Central memory CD4-positive, alpha-beta T cell (primary cell): Measurements from ENCODE around the gene PCDHA7.
"Not testable (repeated sequence)": the region's sequence is repeated elsewhere in the genome, so short reads cannot be mapped to it uniquely, and the experiment has no call there.

Source experiments
- DNase-seq: peaks from one replicate; pipeline ENCODE4 v3.0.0; 2022

The PCDHA7 gene

GRCh38 chr5:140823475-140823874 lies 10.6 kb upstream of the PCDHA7 start:
- no peak for DNase-seq

DNA sequence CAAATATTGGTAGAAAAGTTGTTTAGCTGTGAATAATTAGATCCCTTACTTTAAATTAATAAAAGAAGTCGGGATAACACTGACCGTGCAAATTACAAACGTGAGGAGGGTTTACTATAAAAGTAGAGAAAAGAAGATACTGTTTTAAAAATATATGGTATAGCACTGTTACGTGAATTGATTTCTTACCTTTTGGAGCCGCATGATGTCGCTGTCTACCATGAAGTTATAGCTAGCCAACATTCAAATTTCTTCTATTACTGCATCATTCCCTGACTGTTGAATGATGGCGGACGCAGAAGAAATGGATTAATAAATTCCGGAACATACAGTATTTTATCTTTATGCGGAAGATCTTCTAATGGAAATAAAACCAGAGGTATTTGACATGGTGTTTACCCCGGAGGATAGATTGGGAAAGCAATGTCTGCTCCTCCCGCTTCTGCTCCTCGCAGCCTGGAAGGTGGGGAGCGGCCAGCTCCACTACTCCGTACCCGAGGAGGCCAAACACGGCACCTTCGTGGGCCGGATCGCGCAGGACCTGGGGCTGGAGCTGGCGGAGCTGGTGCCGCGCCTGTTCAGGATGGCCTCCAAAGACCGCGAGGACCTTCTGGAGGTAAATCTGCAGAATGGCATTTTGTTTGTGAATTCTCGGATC lies 6.2 kb upstream of the PCDHA7 start, which contains the start of gene PCDHA6:
Gene PCDHA6 (plus strand): TSS at position 257 of the 658 bp plus-strand sequence. CDS start 132 bp downstream, at position 389.
- DNase-seq = no peak

DNA sequence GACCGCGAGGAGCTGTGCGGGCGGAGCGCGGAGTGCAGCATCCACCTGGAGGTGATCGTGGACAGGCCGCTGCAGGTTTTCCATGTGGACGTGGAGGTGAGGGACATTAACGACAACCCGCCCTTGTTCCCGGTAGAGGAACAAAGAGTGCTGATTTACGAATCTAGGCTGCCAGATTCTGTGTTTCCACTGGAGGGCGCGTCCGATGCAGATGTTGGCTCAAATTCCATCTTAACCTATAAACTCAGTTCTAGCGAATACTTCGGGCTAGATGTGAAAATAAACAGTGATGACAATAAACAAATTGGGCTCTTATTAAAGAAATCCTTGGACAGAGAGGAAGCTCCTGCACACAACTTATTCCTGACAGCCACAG lies 5.7 kb upstream of the PCDHA7 start:
- no peak for DNase-seq

GRCh38 chr5:140829511-140830501 lies 4.3 kb upstream of the PCDHA7 start:
- DNase-seq = not testable (repeated sequence)

- DNase-seq = not testable (repeated sequence)
These were observed 455 bp downstream of the PCDHA7 start for GRCh38 chr5:140834439-140835008.

DNA sequence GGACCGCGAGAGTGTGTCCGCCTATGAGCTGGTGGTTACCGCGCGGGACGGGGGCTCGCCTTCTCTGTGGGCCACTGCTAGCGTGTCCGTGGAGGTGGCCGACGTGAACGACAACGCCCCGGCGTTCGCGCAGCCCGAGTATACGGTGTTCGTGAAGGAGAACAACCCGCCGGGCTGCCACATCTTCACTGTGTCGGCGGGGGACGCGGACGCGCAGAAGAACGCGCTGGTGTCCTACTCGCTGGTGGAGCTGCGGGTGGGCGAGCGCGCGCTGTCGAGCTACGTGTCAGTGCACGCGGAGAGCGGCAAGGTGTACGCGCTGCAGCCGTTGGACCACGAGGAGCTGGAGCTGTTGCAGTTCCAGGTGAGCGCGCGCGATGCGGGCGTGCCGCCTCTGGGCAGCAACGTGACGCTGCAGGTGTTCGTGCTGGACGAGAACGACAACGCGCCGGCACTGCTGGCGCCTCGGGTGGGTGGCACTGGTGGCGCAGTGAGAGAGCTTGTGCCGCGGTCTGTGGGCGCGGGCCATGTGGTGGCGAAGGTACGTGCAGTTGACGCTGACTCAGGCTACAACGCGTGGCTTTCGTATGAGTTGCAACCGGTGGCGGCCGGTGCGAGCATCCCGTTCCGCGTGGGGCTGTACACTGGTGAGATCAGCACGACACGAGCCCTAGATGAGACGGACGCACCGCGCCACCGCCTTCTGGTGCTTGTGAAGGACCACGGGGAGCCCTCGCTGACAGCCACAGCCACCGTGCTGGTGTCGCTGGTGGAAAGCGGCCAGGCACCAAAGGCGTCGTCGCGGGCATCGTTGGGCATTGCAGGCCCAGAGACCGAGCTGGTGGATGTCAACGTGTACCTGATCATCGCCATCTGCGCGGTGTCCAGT lies 1.8 kb downstream of the PCDHA7 start:
- DNase-seq = no peak

DNA sequence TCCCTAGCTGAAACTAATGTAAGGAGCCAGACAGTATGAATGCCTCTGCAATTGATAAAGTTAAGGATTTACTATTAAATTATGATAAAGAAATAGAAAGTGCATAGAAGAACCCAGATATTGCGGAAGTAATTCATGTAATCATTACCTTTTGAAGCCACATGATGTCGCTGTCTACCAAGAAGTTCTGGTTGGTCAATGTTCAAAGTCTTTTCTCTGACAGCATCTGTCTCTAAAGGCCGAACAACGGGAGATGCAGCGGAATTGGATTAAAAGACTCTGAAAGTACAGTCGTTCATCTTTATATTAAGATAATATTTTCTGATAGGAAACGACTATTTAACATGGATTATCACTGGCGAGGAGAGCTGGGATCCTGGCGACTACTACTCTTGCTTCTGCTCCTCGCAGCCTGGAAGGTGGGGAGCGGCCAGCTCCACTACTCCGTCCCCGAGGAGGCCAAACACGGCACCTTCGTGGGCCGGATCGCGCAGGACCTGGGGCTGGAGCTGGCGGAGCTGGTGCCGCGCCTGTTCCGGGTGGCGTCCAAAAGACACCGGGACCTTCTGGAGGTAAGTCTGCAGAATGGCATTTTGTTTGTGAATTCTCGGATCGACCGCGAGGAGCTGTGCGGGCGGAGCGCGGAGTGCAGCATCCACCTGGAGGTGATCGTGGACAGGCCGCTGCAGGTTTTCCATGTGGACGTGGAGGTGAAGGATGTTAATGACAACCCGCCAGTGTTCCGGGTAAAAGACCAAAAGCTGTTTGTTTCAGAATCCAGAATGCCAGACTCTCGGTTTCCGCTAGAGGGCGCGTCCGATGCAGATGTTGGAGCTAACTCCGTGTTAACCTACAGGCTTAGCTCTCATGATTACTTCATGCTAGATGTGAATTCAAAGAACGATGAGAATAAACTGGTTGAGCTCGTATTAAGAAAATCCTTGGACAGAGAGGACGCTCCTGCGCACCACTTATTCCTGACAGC lies 7.2 kb downstream of the PCDHA7 start, which contains the start of gene PCDHA8:
Gene PCDHA8 (plus strand): TSS at position 210 of the 985 bp plus-strand sequence. CDS start 135 bp downstream, at position 345.
- no peak for DNase-seq

DNA sequence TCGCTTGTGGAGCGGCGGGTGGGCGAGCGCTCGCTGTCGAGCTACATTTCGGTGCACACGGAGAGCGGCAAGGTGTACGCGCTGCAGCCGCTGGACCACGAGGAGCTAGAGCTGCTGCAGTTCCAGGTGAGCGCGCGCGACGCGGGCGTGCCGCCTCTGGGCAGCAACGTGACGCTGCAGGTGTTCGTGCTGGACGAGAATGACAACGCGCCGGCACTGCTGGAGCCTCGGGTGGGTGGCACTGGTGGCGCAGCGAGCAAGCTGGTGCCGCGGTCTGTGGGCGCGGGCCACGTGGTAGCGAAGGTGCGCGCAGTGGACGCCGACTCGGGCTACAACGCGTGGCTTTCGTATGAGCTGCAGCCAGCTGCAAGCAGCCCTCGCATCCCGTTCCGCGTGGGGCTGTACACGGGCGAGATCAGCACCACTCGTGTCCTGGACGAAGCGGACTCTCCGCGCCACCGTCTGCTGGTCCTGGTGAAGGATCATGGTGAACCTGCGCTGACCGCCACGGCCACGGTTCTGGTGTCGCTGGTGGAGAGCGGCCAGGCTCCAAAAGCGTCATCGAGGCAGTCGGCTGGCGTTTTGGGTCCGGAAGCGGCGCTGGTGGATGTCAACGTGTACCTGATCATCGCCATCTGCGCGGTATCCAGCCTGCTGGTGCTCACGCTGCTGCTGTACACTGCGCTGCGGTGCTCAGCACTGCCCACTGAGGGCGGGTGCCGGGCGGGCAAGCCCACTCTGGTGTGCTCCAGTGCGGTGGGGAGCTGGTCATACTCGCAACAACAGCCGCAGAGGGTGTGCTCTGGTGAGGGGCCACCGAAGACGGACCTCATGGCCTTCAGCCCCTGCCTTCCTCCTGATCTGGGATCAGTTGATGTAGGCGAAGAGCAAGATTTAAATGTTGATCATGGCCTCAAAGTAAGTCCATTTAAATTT lies 9.0 kb downstream of the PCDHA7 start:
- no peak for DNase-seq

GRCh38 chr5:140848139-140849102 lies 14.4 kb downstream of the PCDHA7 start, which contains the start of gene PCDHA9:
PCDHA9 (plus strand) TSS chr5:140848382; CDS start chr5:140848496, 114 bp downstream.
- not testable (repeated sequence) for DNase-seq

DNA sequence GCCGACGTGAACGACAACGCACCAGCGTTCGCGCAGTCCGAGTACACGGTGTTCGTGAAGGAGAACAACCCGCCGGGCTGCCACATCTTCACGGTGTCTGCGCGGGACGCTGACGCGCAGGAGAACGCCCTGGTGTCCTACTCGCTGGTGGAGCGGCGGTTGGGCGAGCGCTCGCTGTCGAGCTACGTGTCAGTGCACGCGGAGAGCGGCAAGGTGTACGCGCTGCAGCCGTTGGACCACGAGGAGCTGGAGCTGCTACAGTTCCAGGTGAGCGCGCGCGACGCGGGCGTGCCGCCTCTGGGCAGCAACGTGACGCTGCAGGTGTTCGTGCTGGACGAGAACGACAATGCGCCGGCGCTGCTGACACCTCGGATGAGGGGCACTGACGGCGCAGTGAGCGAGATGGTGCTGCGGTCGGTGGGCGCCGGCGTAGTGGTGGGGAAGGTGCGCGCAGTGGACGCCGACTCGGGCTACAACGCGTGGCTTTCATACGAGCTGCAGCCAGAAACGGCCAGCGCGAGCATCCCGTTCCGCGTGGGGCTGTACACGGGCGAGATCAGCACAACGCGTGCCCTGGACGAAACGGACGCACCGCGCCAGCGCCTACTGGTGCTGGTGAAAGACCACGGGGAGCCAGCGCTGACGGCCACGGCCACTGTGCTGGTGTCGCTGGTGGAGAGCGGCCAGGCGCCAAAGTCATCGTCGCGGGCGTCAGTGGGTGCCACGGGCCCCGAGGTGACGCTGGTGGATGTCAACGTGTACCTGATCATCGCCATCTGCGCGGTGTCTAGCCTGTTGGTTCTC lies 16.0 kb downstream of the PCDHA7 start:
- not testable (repeated sequence) for DNase-seq

- DNase-seq = no peak
These were observed 22.0 kb downstream of the PCDHA7 start, which contains the start of gene PCDHA10 for GRCh38 chr5:140855772-140856674. PCDHA10 (plus strand) TSS chr5:140855897; CDS start chr5:140856049, 152 bp downstream.

DNA sequence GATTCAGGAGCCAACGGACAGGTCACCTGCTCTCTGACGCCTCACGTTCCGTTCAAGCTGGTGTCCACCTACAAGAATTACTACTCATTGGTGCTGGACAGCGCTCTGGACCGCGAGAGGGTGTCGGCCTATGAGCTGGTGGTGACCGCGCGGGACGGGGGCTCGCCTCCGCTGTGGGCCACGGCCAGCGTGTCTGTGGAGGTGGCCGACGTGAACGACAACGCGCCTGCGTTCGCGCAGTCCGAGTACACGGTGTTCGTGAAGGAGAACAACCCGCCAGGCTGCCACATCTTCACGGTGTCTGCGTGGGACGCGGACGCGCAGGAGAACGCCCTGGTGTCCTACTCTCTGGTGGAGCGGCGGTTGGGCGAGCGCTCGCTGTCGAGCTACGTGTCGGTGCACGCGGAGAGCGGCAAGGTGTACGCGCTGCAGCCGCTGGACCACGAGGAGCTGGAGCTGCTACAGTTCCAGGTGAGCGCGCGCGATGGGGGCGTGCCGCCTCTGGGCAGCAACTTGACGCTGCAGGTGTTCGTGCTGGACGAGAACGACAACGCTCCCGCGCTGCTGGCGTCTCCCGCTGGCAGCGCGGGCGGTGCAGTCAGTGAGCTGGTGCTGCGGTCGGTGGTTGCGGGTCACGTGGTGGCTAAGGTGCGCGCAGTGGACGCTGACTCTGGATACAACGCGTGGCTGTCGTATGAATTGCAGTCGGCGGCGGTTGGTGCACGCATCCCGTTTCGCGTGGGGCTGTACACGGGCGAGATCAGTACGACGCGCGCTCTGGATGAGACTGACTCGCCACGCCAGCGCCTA lies 23.3 kb downstream of the PCDHA7 start:
- no peak for DNase-seq

DNA sequence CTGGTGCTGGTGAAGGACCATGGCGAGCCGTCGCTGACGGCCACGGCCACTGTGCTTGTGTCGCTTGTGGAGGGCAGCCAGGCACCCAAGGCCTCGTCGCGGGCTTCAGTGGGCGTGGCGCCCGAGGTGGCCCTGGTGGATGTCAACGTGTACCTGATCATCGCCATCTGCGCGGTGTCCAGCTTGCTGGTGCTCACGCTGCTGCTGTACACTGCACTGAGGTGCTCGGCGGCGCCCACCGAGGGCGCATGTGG lies 23.8 kb downstream of the PCDHA7 start:
- DNase-seq = no peak

DNA sequence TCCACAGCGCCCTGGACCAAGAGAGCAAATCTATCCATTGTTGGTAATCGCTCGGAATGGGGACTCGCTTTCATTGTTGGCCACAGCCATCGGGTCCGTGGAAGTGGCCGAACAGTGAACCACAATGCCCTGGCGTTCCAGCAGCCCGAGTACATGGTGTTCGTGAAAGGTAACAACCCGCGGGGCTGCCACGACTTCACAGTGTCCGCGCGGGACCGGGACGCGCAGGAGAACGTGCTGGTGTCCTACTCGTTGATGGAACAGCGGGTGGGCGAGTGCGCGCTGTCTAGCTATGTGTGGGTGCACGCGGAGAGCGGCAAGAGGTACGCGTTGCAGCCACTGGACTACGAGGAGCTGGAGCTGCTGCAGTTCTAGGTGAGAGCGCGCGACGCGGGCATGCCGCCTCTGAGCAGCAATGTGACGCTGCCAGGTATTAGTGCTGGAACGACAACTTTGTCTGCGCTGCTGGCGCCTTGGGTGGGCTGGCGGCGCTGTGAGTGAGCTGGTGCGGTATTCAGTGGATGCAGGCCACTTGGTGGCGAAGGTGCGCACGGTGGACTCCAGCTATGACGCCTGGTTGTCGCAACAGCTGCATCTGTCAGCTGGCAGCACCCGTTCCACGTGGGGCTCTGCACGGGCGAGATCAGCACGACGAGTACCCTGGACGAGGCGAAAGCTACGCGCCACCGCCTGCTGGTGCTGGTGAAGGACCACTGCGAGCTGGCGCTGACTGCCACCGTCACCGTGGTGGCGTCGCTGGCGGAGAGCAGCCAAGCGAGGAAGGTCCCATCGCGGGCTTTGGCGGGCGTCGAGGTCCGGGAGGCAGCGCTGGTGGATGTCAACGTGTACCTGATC lies 28.6 kb downstream of the PCDHA7 start:
- DNase-seq = no peak
